ENCODE data around the gene TMEM204. TPM values are rescaled to one million over a fixed set of nuclear protein-coding genes. Genes with fewer than 3 reads are reported as not detected.

The TMEM204 gene
- total and polyA plus RNA-seq, 10 of the 15 experiments (the other 5 are each of a cell fraction or from before 2014, with no cell fraction given) = 0.05 to 0.30 (median 0.18) TPM; not detected in 7

DNA sequence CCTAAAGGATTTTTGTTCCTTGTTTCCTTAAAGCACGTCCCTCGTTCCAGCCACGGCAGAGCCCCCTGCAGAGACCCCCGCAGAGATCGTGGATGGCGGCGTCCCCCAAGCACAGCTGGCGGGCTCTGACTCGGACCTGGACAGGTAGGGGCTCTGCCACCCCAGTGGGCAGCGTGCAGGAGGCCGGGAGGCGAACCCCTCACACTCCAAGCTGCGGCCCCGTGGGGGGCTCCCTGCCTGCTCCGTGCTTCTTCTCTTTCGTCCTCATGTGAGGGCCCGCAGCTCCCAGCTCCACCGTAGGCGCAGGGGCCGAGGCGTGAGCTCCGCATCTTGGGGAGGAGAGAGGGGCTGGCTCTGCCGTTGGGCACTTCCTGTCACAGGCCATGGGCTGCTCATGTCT, 31.8 kb upstream of the TMEM204 start (continued):
- TF ChIP-seq ZNF592 (IDR thresholded peaks at IDR 0.05) (no peak), ESRRA (IDR thresholded peaks at IDR 0.05; ENCODE audit: low read length) (no peak), TCF12 (IDR thresholded peaks at IDR 0.05; ENCODE audit: low read depth, low read length) (no peak)

DNA sequence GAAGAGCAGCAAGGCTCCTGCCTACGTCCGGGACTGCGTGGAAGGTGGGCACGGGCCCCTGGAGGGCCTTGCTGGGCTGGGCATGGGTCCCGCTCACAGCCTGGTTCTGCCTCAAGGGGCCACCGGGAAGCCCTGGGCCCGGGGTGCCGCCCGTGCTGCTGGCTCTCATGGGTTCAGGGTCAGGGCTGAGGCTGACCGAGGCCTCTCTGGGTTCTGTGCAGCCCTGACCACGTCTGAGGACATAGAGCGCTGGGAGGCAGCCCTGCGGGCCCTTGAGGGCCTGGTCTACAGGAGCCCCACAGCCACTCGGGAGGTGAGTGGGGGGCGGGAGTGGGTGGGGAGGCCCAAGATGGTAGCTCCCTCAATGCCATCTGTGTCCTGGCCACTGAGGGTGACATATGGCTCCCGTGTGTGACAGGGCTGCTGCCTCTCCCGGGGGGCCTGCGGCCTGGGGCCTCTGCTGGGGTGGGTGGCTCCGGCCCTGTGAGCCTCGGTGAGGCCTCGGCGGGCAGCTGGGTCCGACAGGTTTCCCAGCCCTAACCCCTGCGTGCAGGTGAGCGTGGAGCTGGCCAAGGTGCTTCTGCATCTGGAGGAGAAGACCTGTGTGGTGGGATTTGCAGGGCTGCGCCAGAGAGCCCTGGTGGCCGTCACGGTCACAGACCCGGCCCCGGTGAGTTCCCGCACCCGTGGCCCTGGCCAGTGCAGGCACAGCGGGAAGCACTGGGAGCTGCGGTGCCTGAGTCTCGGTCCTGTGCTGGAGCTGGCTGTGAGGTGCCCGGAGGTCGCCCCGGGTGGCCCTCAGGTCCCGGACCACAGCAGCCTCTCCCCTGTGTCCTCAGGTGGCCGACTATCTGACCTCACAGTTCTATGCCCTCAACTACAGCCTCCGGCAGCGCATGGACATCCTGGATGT, 31.1 kb upstream of the TMEM204 start:
- ATAC-seq (no peak), DNase-seq (ENCODE audit: low read depth, low spot score) (no peak), FAIRE-seq (no peak)
- peaks cover 7 to 11% of the 10 kb centered on the region in 2 experiments; a peak in 3 of 4 replicates for H3K36me3 ChIP-seq (ENCODE audit: control insufficient read depth in 2 of 2, insufficient read depth in 2 of 2, low read length in 1 of 2)
- no peaks in the 10 kb centered on the region for H3K27me3 ChIP-seq (replicated peaks in 1 of 2; ENCODE audit: control insufficient read depth in 2 of 2, insufficient read depth in 2 of 2, low read length in 1 of 2)
- TF ChIP-seq MTA2 (IDR thresholded peaks at IDR 0.05; ENCODE audit: low read depth) (no peak), POLR2A (IDR thresholded peaks at IDR 0.05; ENCODE audit: low read depth, low read length) (0 out of 2 replicates have a peak, but pooled peaks have one; percentile 15)
- in situ Hi-C loops (cut with MboI) = no loop called here
- no TSS peak for BruUV-seq (replicated peaks)
- ChIA-PET POLR2A (no interaction called here), CTCF (no interaction called here), RAD21 (ENCODE audit: unreplicated experiment) (no interaction called here), SMC1A (ENCODE audit: uncharacterized antibody, unreplicated experiment) (no interaction called here)
- intact Hi-C loops (cut with micrococcal nuclease; ENCODE audit: unreplicated experiment) = no loop called here
- no peak overlapping the region for H3K4me2 ChIP-seq (ENCODE audit: control insufficient read depth, insufficient read depth)
- no peaks in the 10 kb centered on the region for H3K79me2 ChIP-seq (ENCODE audit: control insufficient read depth, insufficient read depth, low read length)
- no peaks in the 10 kb centered on the region for H4K20me1 ChIP-seq (ENCODE audit: control insufficient read depth, insufficient read depth)
- H2AFZ ChIP-seq (ENCODE audit: control insufficient read depth, low read depth, low read length) = no peak overlapping the region
- no peaks in the 10 kb centered on the region for H3K4me1 ChIP-seq (ENCODE audit: control insufficient read depth, insufficient read depth, low read length)
- no peaks in the 10 kb centered on the region for H3K9me3 ChIP-seq (replicated peaks; ENCODE audit: control insufficient read depth, insufficient read depth, low read length)
- no peak overlapping the region for H3K4me3 ChIP-seq
- no peak overlapping the region for H3K9ac ChIP-seq (ENCODE audit: control insufficient read depth, insufficient read depth, low read length)
- 97% methylated on average over 41 of the region's 42 CpGs for WGBS (ENCODE audit: insufficient coverage, insufficient replicate concordance, low lambda C conversion rate, missing lambda C conversion rate)
- no peak overlapping the region for H3K27ac ChIP-seq (ENCODE audit: control insufficient read depth, insufficient read depth)
